NCI-H2029 treated with DMSO at 0.1 percent for 48 hours (cell line): Measurements from ENCODE around the gene PRSS57.

Experiments
- DNase-seq: peaks from one replicate; lab custom pipeline; 2025; lab: John Stamatoyannopoulos, UW

Gene PRSS57

DNA sequence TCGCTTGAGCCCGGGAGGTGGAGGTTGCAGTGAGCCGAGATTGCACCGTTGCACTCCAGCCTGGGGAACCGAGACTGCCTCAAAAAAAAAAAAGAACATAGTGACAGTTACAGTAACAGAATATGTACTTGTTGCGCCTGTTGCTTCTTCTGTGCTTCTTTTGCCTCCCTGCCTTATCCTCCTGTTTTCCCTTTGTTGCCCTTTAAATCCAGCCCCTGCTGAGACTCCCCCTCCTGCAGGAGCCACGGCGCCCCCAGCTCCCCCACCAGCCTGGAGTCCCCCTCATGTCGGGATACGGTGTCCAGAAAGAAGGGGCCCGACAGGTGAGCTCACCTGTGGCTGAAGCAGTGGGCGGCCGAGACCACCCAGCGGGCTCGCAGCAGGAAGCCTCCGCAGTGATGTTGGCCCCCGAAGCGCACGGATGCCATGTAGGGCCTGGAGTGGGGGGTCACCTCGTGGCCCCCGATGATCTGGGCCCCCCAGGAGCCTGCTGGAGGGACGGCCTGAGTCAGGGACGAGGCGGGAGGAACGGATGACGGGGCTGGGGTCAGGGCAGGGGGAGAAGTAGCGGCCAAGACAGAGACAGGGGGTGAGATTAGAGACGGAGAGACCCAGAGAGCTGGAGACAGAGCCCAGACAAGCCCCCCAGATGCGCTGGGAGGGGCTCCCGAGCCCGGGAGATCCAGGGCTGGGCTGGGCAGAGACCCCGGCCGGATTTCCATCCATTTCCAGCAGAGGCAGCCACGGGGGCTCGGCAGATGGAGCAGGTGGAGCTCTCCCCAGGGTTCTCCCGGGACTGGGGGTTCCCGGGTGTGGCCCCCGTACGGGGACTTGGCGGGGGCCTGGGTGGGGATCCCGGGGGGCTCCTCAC, 536 bp downstream of the PRSS57 start:
- DNase-seq = no peak

DNA sequence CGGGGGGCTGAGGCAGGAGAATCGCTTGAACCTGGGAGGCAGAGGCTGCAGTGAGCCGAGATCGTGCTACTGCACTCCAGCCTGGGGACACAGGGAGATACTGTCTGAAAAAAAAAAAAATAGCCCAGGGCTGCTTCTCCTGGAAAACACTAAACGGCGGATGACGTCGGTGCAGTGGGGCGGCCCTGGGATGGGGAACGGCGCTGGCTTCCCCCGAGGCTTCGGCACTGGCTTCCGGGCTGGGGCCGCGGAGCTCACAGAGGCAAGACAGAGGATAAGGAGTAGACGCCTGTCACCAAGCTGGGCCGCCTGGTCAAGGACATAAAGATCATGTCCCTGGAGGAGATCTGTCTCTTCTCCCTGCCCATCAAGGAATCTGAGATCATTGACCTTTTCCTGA, 5.0 kb downstream of the PRSS57 start:
- no peak for DNase-seq

DNA sequence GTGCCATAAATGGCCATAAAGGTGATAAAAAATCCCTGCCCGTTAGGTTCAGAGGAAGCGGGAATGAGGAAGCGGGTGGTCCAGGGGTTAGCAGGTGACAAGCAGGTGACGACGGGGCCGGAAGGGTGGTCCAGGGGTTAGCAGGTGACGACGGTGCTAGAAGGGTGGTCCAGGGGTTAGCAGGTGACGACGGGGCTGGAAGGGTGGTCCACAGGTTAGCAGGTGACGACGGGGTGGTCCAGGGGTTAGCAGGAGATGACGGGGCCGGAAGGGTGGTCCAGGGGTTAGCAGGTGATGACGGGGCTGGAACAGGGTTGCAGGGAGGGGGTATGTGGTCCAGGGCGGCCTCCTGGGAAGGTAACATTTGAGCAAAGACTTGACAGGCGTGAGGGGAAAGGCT, 6.3 kb downstream of the PRSS57 start:
- no peak for DNase-seq

DNA sequence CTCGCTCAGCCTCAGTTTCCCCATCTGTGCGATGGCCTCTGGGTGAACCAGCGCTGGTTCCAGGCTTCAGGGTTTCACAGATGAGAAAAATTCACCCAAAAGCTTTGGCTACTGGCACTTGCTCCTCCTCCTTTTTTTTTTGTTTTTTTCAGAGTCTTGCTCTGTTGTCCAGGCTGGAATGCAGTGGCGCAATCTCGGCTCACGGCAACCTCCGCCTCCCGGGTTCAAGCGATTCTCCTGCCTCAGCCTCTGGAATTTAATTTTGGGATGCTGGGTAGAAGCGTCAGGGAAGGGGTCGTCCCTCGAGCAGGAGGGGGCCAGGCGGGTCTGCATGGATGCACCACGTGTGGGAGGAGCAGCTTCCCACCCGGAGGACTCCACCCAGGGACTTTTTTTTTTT, 7.0 kb downstream of the PRSS57 start:
- DNase-seq = no peak

DNA sequence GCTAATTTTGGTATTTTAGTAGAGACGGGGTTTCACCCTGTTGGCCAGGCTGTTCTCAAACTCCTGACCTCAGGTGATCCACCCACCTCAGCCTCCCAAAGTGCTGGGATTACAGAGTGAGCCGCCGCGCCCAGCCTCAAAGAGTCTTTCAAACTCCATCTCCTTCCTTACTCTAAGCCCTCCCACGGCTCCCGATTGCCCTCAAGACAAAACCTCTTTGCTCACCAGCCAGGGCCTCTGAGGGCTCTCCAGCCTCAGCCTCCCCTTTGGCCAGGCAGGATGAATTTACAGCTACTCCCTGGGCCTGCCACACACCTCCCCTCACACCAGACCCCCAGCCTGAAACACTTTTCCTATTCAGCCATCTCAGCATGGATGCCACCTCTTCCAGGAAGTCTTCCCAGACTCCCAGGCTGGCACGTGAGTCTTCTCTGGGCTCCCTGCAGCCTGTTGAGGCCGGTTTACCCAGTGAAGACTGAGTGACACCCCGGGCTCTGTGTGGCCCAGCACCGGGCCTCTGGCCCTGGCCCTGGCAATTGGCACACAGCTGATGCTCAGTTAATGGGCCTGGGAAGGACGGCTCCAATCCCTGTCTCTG, 7.6 kb downstream of the PRSS57 start:
- no peak for DNase-seq

DNA sequence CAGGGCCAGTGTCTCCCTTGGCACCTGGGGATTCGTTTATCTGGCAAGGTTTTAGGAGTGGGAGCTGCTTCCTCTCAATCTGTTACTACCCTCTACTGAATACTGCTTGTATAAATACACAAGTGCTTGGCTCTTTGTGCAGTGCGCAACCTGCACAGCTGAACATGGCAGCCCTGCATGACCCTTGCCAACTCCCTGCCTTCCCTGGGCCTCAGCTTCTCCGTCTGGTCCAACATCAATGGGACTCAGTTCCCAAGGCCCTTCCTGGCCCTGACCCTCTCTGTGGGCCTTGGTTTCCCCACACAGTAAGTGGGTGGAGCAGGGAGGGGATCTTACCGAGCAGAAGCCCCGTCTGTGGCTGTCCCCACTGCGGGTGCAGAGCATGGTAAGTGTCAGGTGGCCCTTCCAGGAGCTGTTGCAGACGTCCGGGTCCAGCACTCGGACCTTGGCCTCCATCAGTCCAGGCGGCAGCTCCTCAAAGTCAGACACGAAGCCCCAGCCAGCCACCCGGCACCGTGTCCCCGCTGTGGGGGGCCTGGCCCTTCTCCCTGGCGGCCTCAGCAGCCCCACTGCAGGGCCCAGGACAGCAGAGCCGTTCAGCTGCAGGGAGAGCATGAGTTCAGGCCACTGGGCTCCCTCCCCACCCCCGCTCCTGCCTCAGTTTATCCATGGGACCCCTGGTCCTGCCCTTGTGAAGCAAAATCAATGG, 8.5 kb downstream of the PRSS57 start:
- no peak for DNase-seq

DNA sequence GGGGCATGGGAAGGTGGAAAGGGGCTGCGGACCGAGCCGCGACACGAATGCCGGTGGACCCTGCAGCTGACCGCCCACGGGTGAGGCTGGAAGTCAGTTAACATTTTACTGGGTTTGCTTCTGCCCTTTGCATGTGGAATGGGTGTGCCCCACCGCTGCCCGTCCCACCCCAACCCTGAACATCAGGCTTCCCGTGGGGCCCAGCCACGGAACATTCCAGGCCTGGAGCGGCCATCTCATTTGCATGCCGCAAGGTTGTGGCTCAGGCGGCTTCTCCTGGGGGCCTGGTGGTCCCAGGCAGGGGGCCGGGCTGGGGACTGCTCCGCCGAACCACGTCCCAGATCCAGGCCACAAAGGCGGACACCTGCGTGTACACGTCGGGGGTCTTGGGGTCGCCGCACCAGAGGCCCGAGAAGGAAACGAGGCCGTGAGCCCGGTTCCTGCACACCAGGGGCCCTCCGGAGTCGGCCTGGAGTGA, 9.8 kb downstream of the PRSS57 start:
- no peak for DNase-seq

DNA sequence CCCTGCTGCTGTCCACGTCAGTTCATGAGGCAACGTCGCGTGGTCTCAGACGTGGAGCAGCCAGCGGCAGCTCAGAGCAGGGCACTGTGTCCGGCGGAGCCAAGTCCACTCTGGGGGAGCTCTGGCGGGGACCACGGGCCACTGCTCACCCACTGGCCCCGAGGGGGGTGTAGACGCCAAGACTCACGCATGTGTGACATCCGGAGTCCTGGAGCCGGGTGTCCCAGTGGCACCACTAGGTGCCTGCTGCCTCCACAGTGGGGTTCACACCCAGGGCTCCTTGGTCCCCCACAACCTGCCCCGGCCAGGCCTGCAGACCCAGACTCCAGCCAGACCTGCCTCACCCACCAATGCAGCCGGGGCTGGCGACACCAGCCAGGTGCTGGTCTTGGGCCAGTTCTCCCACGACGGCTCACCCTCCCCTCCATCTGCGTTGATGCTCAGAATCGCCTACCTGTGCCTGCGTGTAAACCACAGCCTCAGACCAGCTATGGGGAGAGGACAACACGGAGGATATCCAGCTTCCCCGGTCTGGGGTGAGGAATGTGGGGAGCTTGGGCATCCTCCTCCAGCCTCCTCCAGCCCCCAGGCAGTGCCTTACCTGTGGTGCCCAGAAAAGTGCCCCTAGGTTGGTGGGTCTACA, 12.5 kb downstream of the PRSS57 start:
- no peak for DNase-seq

DNA sequence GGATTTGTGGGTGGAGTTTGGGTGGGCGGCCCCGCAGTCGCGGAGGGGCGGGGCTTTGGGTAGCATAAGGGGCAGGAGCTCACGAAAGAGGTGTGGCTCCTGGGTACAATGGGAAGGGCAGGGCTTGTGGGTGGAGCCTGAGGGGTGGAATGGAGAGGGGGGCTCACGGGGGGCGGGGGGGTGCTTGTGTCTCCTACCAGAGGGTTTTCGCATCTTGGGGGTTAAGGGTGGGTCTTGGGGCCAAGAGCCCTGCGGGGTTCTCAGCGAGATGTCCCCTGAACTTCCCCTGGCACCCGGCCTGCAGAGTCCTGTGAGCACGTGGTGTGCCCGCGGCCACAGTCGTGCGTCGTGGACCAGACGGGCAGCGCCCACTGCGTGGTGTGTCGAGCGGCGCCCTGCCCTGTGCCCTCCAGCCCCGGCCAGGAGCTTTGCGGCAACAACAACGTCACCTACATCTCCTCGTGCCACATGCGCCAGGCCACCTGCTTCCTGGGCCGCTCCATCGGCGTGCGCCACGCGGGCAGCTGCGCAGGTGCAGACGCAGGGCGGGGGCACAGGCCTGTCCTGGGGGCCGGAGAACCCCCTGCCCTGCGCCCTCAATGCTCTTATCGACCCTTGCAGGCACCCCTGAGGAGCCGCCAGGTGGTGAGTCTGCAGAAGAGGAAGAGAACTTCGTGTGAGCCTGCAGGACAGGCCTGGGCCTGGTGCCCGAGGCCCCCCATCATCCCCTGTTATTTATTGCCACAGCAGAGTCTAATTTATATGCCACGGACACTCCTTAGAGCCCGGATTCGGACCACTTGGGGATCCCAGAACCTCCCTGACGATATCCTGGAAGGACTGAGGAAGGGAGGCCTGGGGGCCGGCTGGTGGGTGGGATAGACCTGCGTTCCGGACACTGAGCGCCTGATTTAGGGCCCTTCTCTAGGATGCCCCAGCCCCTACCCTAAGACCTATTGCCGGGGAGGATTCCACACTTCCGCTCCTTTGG, 13.9 kb downstream of the PRSS57 start:
- no peak for DNase-seq

DNA sequence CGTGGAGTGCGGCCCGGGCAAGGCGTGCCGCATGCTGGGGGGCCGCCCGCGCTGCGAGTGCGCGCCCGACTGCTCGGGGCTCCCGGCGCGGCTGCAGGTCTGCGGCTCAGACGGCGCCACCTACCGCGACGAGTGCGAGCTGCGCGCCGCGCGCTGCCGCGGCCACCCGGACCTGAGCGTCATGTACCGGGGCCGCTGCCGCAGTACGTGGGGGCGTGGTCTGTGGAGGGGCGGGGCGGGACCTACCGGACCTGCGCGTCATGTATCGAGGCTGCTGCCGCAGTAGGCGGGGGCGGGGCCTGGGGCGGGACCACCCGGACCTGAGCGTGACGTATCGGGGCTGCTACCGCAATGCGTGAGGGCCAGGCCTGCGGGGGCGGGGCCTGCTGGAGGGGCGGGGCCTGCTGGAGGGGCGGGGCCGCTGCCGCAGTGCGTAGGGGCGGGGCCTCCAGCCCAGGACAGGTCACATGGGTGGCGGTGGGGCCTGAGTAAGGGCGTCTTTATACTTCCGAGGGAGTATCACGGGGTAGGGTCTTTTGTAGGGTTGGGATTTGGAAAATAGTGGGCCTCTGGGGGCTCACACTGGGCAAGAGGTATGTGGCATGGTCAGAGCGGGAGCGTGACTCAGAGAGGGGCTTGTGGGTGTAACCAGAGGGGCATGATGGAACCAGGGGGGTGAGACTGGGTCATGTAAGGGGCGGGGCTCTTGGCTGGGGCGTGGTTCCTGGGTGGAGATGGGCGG, 14.8 kb downstream of the PRSS57 start:
- peak; percentile 89 for DNase-seq

DNA sequence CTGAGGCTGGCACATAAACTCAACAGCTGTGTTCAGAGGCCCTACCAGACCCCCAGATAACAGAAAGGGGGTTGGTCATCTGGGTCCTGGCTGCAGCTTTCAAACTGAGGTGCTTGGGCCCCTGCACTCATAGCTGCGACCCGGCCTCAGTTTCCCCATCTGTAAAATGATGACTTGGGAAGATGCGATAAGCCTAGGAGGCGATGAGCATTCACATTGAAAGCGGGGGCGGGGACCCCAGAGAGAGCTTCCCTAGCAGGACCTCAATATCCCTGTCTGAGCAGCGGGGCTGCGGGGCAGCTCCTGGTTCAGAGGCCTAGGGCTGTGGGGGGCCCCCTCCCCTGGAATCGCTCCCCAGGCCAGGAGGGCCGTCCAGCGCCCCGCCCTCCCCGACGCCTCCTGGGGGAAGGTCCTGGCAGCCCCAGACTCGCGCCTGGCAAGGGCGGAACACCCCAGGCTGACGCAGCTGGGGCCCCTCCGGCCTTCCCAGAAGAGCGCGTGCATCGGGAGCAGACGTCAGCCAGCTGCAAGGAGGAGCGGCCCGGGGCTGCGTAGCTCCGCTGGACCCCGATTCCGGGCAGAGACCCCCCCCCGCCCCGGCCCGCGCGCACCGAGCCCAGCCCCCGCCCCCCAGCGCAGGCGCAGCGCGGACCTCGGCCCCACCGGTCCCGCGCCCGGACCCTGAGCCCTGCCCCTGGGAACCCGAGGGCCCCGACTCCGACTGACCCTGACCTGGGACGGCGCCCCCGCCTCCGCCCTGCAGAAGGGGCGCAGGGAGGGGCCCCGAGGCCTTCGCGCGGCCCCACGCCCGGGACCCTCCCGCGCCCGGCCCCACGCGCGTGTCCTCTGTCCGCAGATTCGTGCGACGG, 15.6 kb downstream of the PRSS57 start:
- DNase-seq = no peak

DNA sequence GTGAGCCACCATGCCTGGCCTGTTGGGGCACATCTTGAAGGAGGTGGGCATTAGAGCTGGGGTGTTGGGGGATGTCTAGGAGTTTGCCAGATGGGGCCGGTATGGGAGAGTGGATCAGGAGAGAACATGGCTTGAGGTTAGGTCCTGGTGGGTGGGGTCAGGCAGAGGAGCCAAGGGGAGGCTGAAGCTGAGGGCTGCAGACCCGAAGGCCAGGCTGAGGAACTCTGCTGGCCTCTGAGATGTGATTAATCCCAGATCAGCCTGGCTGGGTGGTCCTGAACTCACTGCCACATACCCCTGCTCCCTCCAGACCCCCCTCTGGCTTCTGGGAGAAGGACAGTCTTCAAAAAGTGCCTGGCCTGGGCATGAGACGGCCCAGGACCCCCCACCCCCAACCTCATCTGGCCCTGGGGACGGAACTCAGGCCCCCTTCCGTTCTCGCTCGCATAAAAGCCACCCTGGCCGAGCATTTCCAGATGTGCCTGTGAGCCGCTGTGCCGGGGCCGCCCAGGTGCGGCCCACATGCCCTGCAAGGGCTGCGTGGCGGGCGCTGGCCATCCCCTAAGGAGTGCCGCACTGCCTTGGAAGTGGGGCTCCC, 16.4 kb downstream of the PRSS57 start:
- no peak for DNase-seq

DNA sequence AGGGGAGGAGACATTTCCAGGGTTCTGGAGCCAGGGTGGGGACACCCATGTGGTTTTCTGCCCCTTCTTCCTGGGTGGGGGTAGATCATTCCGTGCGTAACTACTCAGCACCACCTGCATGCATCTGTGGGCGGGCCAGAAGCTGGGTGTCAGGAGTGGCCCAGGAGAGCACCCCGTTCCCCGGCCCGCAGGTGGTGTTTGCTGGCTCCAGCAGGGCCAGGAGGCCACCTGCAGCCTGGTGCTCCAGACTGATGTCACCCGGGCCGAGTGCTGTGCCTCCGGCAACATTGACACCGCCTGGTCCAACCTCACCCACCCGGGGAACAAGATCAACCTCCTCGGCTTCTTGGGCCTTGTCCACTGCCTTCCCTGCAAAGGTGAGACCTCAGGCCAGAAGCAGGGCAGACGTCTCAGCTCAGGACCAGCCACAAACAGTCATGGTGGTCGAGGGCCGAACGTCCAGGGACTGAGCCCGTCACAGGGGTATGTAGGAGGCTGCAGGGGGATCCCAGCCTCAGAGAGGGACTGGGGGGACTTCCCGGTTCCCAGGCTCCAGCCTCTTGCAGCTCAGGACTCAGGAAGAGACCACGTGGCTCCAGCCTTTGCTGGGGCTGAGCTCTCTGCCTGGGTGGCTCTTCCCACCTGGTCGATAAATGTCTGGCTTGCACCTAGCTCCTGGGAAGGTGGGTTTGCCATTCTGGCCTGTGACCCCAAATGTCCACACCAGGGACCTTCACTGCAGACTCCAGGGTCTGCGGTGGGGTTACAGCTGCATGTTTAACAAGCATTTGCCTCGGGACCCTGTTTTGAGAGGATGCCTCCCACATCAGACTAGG, 17.4 kb downstream of the PRSS57 start:
- DNase-seq = no peak

DNA sequence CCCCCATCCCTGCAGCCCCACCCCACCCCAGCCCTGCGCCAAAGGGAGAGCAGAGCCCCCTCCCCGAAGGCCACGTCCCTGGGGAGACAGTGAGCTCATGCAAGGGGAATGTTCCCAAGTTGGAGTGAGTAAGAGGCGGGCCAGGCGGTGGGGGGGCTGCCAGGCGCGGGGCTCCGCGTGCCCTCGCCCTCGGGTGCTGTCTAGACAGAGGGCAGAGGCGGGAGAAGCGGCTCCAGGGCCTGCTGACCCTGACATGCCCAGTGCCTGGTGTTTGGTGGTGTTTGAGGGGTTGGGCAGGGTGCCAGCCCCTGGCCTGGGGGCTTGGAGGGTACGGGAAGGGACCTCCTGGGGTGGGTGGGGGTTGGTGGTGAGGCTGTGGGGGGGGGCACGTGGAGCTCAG, 18.1 kb downstream of the PRSS57 start:
- DNase-seq = no peak

DNA sequence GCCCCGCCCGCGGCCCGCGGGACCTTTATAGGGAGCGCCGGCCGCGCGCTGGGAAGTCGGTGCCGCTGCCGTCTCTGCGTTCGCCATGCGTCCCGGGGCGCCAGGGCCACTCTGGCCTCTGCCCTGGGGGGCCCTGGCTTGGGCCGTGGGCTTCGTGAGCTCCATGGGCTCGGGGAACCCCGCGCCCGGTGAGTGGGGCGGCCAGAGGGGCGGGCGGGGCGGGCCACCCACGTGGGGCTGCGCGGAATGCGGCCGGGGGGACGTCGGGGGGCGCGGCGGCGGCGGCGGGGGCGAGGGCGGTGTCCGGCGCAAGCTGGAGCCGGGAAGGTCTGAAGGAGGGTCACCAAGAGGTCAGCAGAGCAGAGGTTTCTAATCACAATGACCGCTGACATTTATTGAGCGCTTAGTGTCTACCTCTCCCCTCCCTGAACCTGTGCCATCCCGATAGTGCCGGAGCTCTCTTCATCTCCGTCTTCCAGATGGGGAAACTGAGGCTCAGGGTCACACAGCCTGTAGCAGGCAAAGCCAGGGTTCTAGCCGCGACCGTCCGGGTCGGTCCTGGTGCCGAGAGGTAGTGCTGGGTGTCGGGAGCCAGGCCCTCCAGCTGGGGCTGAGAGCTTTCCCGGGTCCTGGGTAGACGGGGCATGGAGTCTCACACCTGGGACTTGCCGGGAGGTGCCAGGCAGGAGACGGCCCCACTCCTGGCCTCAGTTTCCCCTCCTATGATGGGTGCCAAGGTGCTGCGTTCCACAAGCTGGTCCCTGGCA, 18.7 kb downstream of the PRSS57 start, which contains the start of gene FSTL3:
Gene FSTL3 (plus strand): TSS at position 54 of the 767 bp plus-strand sequence. CDS start 32 bp downstream, at position 86.
- DNase-seq = no peak

DNA sequence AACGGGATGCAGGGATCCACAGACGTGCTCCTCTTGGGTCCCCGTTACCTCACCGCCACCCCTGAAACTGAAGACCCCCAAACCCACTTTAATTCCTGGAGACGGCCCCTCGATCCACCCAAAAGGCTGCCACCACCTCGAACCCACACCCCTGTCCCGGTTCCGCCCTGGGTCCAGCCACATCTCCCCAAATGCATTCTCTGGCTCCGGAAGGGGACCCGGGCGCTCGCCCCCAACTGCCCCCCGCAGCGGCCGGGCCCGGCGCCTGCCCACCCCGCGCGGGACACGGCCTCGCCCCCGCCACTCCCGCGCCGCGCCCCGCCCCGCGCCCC, 19.3 kb downstream of the PRSS57 start:
- no peak for DNase-seq
